Ovary (tissue), 9 donors: ENCODE results near the gene HCLS1. TPM values are rescaled to one million over a fixed set of nuclear protein-coding genes. Genes with fewer than 3 reads are reported as not detected.

ENCODE experiments used
- DNase-seq, 5 donors: peaks; one replicate each; pipeline ENCODE4 v3.0.0-alpha.2; 2019 to 2020
- H3K27ac ChIP-seq, 2 donors: fragments of 200-600 bp; one replicate each; pipeline versions ENCODE4 v1.5.1 to v1.8.0; 2019 to 2022
- H3K27me3 ChIP-seq: fragments of 200-600 bp; one replicate; pipeline ENCODE4 v1.8.0; 2022
- H3K36me3 ChIP-seq: fragments of 200-600 bp; sonication (generic); one replicate; pipeline ENCODE4 v1.5.1; 2019
- H3K4me1 ChIP-seq: one replicate; pipeline ENCODE4 v1.8.1; 2013; ENCODE audit warnings: mild to moderate bottlenecking, moderate library complexity; ENCODE audit not compliant: insufficient read depth
- H3K4me3 ChIP-seq: fragments of 200-600 bp; sonication (generic); one replicate; pipeline ENCODE4 v1.5.1; 2017
- H3K9me3 ChIP-seq, 2 donors: fragments of 200-600 bp in 1 of 2; sonication (generic) in 1 of 2; one replicate each; pipeline versions ENCODE4 v1.5.1 to v1.8.1; 2013 to 2019; ENCODE audit warnings: mild to moderate bottlenecking in 1 of 2, moderate library complexity in 1 of 2
- EP300 ChIP-seq: sonication (generic); formaldehyde crosslinking; IDR thresholded peaks from one replicate; pipeline ENCODE4 v1.6.1; 2017; ENCODE audit warnings: antibody characterized with exemption
- POLR2A ChIP-seq: fragments of 450-650 bp; IDR thresholded peaks from one replicate; pipeline ENCODE4 v1.6.1; 2017; ENCODE audit warnings: antibody characterized with exemption, mild to moderate bottlenecking, moderate library complexity
- WGBS, 3 donors: extraction: QIAGEN DNeasy Blood & Tissue Kit in 1 of 3; methylation state at CpG; one replicate each; pipeline versions ENCODE4 v1.1.5 to v1.1.7; 2013 to 2017; 5-methylcytosine and 5-hydroxymethylcytosine counted together
- intact Hi-C, 4 donors: fragments of 100-400 bp; cut with DNase I; formaldehyde crosslinking; loops; one replicate each; pipeline versions ENCODE4 v1.11.0 to v1.15.1; 2022 to 2023
- polyA plus RNA-seq, 2 donors: library from polyadenylated mRNA; stranded (reverse); fragments of 200-250 nt in 1 of 2; fragments of 350-450 nt in 1 of 2; fragmentation: Illumina TruSeq in 1 of 2; extraction: RNeasy Lipid Tissue Mini Kit (QIAGEN cat#74804) in 1 of 2; gene quantifications; one replicate each; pipeline ENCODE4 v1.2.3, GENCODE V29; 2013 to 2014
- total RNA-seq, 7 donors: library from RNA; depleted of rRNA in 2 of 7; stranded (reverse); fragments of >200 nt in 2 of 7; fragmentation: NEBNext Ultra II Directional in 3 of 7; extraction: Animal tissue kit (Norgen Biotek cat#: 25700) in 3 of 7; gene quantifications; one replicate each; pipeline versions ENCODE4 v1.1.0 to v1.2.4, GENCODE V29; 2016 to 2023
- TF ChIP-seq, protein P1 (sequence below), 3 donors: fragments of 450-650 bp in 2 of 3; fragments of 200-600 bp in 1 of 3; IDR thresholded peaks; one replicate each; pipeline versions ENCODE4 v1.5.1 to v1.8.0; 2016 to 2022; ENCODE audit warnings: antibody characterized with exemption in 3 of 3, mild to moderate bottlenecking in 1 of 3
- donor health status: DM: no; HTN: no; CAD: no; lungs with moderate emphysema.
- donor health status: DM: no; HTN: no; CAD: no.
- donor health status: Bipolar disorder and iron deficiency.
- donor health status: DM: yes; HTN: yes; CAD: no.
- donor health status: DM: no; HTN: no; CAD: no.
- donor health status: DM: yes; HTN: yes; CAD: no.

Gene HCLS1
- total and polyA plus RNA-seq, 9 donors, result 7.0 to 45.9 (median 13.3) TPM

DNA sequence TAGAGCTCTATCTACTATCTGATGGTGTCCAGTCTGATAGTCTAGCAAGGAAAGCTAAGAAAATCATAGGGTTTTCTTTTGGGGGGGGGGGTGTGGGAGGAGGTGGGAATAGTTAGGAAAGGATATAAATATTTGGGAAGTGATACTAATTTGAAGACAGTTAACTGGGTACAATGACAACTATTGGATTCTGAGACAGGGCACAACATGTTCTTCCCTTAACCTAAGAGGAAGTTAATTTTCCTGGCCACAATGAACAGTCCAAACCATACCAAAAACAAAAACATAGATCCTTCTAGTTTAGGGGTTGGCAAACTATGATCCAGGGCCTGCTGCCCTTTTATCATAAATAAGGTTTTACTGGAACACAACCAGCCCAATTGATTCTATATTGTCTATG lies 10.0 kb upstream of the HCLS1 start:
- H3K27ac ChIP-seq, result no peak overlapping the region
- intact Hi-C loops, result no loop called here
- H3K9me3 ChIP-seq, result no peaks in the 10 kb centered on the region
- no peak overlapping the region for H3K4me3 ChIP-seq
- no peak for TF ChIP-seq POLR2A
- TF ChIP-seq EP300, result no peak
- TF ChIP-seq, protein P1, sequence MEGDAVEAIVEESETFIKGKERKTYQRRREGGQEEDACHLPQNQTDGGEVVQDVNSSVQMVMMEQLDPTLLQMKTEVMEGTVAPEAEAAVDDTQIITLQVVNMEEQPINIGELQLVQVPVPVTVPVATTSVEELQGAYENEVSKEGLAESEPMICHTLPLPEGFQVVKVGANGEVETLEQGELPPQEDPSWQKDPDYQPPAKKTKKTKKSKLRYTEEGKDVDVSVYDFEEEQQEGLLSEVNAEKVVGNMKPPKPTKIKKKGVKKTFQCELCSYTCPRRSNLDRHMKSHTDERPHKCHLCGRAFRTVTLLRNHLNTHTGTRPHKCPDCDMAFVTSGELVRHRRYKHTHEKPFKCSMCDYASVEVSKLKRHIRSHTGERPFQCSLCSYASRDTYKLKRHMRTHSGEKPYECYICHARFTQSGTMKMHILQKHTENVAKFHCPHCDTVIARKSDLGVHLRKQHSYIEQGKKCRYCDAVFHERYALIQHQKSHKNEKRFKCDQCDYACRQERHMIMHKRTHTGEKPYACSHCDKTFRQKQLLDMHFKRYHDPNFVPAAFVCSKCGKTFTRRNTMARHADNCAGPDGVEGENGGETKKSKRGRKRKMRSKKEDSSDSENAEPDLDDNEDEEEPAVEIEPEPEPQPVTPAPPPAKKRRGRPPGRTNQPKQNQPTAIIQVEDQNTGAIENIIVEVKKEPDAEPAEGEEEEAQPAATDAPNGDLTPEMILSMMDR (IDR thresholded peaks at IDR 0.05), result no peak
- H3K36me3 ChIP-seq, result no peaks in the 10 kb centered on the region
- DNase-seq, result no peak
- no peaks in the 10 kb centered on the region for H3K27me3 ChIP-seq
- no peaks in the 10 kb centered on the region for H3K4me1 ChIP-seq

DNA sequence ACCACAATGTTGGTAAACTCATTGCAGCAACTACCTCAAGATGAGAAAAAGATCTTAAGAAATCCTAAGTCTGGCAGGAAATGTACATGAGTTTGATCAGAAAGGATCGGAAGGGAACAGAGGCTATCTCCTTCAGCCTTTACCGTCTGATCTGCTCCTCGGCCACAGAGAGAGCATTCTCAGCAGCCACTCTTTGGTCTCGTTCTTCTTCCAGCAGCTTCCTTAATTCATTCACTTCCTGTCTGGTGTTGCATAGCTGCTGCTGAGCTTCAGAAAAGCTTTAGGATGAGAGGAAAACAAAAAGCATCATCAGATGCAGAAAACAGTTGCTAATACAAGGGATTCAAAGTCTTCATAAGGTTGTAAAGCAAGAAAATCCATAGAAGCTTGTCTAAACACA lies 6.6 kb upstream of the HCLS1 start:
- no peaks in the 10 kb centered on the region for H3K4me1 ChIP-seq
- TF ChIP-seq EP300 (no peak), POLR2A (no peak)
- TF ChIP-seq, protein P1 (IDR thresholded peaks at IDR 0.05), result no peak
- no peaks in the 10 kb centered on the region for H3K36me3 ChIP-seq
- no peaks in the 10 kb centered on the region for H3K9me3 ChIP-seq
- WGBS, 3 donors, result 88 to 93% (median 89%) methylated on average over 4 of the region's 4 CpGs
- no peak for DNase-seq
- H3K27me3 ChIP-seq, result no peaks in the 10 kb centered on the region
- intact Hi-C loops, result no loop called here
- H3K27ac ChIP-seq, result no peak overlapping the region
- H3K4me3 ChIP-seq, result no peak overlapping the region

DNA sequence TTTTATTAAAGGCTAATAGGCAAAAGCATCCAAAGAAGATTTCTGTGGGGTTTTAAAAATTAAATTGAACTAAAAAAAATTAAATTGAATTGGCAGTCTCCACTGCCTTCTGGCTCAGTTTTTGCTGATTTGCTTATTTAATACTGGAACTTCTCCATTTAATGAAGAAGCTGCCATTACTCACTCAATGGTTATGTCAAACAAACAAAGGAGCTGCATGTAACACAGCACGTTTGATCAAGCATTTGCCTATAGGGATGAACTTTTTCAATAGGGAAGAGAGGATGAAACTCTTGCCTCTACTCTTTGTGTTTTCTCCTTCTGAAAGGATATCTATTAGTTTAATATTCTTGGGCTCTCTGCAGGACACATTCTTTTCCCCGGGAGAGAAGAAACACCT lies 4.8 kb upstream of the HCLS1 start:
- TF ChIP-seq, protein P1 (IDR thresholded peaks at IDR 0.05), result no peak
- no peak for TF ChIP-seq EP300
- TF ChIP-seq POLR2A, result no peak
- no peak for DNase-seq
- H3K27ac ChIP-seq, result no peak overlapping the region
- no peaks in the 10 kb centered on the region for H3K36me3 ChIP-seq
- intact Hi-C loops, result no loop called here
- no peaks in the 10 kb centered on the region for H3K4me1 ChIP-seq
- no peak overlapping the region for H3K4me3 ChIP-seq
- no peaks in the 10 kb centered on the region for H3K27me3 ChIP-seq
- no peaks in the 10 kb centered on the region for H3K9me3 ChIP-seq
- 59 to 74% (median 67%) methylated on average over 2 of the region's 2 CpGs for WGBS, 3 donors

DNA sequence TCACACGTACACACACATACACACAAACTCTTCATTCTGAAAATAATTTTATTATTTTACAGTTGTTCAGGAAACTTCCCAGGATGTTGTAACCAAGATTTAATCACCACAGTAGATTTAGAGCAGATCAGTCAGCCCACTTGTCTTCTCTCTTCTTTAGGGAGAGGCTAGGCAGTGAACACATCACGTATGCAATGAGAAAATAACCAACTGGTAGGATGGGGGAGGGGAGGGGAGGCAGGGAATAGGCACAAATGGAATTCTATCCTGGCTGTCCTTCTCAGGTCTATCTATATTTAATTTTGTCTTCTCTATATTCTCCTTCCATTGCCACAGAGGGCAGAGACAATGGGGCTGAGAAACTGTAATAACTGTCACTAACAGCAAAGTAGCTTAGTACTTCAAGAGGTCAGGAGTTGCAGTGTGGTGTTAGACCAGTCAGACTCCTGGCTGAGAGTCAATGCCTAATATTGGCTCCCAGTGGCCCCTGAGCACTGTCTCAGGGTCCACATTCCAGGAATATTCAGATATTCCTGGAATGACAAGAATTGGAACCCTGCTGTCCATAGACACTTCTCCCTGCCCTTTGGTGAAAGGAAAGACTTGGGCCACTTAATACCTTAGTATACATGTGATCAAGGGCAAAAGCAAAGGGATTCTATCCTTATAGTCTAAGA lies 2.6 kb upstream of the HCLS1 start:
- Histone ChIP-seq H3K27ac (no peak overlapping the region), H3K4me1 (peaks cover 1% of the 10 kb centered on the region), H3K4me3 (no peak overlapping the region), H3K36me3 (no peaks in the 10 kb centered on the region), H3K9me3 (no peaks in the 10 kb centered on the region), H3K27me3 (no peaks in the 10 kb centered on the region)
- TF ChIP-seq POLR2A, result no peak
- TF ChIP-seq, protein P1 (IDR thresholded peaks at IDR 0.05), result no peak
- no peak for TF ChIP-seq EP300
- DNase-seq, result no peak
- intact Hi-C loops, result loop anchor here in 1 of 4 donors (1.0 kb wide), 1 partner anchor 38 kb away; no protein-coding TSS in a partner anchor
- 44 to 58% (median 53%) methylated on average over 2 of the region's 2 CpGs for WGBS, 3 donors
